Stimulated activated naive CD8-positive, alpha-beta T cell treated with anti-CD3 and anti-CD28 coated beads, Interleukin-15, amount 100 ng/mL, for 72 hours (primary cell): ENCODE measurements around the gene ABLIM1.

Experiments used
- ATAC-seq: fragments of 150-1000 bp; cut with Tn5 transposase; 2 replicates; pipeline ENCODE4 v1.10.0; 2021; ENCODE audit warnings: mild to moderate bottlenecking, moderate library complexity
- DNase-seq, 2 donors: peaks; one replicate each; pipeline ENCODE4 v3.0.0; 2021 to 2022
- H3K27ac Mint-ChIP-seq, 2 donors: one replicate each; pipeline ENCODE4 v1.8.0; 2022; ENCODE audit warnings: mild to moderate bottlenecking in 2 of 2, mixed read lengths in 2 of 2, moderate library complexity in 2 of 2
- H3K27me3 Mint-ChIP-seq: one replicate; pipeline ENCODE4 v1.8.0; 2022; ENCODE audit warnings: mixed read lengths
- H3K4me1 Mint-ChIP-seq: one replicate; pipeline ENCODE4 v1.8.0; 2022; ENCODE audit warnings: mild to moderate bottlenecking, mixed read lengths
- H3K4me3 Mint-ChIP-seq, 2 donors: one replicate each; pipeline ENCODE4 v1.8.0; 2022; ENCODE audit warnings: mild to moderate bottlenecking in 2 of 2, mixed read lengths in 2 of 2, moderate library complexity in 1 of 2
- H3K9me3 Mint-ChIP-seq, 2 donors: one replicate each; pipeline ENCODE4 v1.8.0; 2022; ENCODE audit warnings: mixed read lengths in 2 of 2

ABLIM1 gene

DNA sequence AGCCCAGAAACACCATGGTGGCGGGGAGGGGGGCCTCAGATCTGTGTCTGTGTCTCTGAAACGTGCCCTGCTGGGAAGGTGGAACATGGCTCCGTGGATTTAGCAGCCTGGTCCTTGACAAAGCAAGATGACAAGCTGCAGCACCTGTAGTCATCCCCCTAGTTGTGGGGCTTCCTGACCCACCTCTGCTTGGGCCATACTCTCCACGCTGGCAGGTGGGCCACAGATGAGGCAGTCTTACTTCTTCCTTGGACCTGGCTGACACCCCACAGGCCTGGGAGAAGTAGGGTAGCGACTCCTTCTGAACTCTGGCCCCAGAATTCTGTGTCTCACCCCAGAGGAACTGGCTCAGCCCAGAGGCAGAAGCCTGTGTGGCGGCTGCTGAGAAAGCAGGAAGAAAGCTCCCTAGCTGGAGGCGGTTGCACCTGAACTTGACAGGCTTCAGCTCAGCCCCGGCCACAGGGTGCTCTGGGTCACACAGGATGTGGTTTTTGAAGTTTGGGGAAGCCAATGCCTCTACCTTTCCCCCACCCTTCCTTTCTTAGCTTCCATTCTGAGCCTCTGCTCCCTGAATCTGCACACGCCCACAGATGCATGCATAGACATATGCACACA, 113.9 kb downstream of the ABLIM1 start:
- peak; percentile 57 for ATAC-seq
- peak; percentile 64 to 80 for DNase-seq
- H3K4me1 Mint-ChIP-seq: peaks cover 98% of the 10 kb centered on the region
- H3K4me3 Mint-ChIP-seq: peak overlapping the region; percentile 85 to 86
- no peaks in the 10 kb centered on the region for H3K9me3 Mint-ChIP-seq
- peak overlapping the region; percentile 94 to 95 for H3K27ac Mint-ChIP-seq
- no peaks in the 10 kb centered on the region for H3K27me3 Mint-ChIP-seq

GRCh38 chr10:114543456-114543855, 114.6 kb downstream of the ABLIM1 start:
- Mint-ChIP-seq H3K9me3 (no peaks in the 10 kb centered on the region), H3K4me1 (peaks cover 99% of the 10 kb centered on the region), H3K27me3 (no peaks in the 10 kb centered on the region), H3K27ac (peak overlapping the region; percentile 94 to 95), H3K4me3 (peak overlapping the region; percentile 85 to 86)
- ATAC-seq (no peak), DNase-seq (no peak)

GRCh38 chr10:114542373-114542772, 115.7 kb downstream of the ABLIM1 start:
- H3K27ac Mint-ChIP-seq: peak overlapping the region; percentile 39 to 97
- ATAC-seq (no peak), DNase-seq (no peak)
- H3K4me3 Mint-ChIP-seq: peak overlapping the region; percentile 82 to 86
- H3K9me3 Mint-ChIP-seq: no peaks in the 10 kb centered on the region
- H3K4me1 Mint-ChIP-seq: peaks cover 99% of the 10 kb centered on the region
- no peaks in the 10 kb centered on the region for H3K27me3 Mint-ChIP-seq

DNA sequence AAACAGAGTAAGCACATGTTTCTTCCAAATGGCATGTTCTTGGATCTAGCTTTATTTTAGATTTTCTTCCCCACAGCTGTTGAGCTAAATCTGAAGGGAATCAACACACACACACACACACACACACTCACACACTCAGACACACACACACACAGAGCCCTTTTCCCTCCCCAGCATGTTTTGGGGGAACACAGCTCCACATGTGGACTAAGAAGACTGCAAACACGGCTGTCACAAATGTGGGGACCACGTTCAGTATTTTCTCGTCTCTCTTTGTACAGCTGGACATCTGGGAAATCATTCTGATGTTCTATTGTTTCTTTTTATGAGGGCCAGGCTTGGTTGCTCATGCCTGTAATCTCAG, 116.3 kb downstream of the ABLIM1 start:
- Mint-ChIP-seq H3K4me1 (peaks cover 94% of the 10 kb centered on the region), H3K27me3 (no peaks in the 10 kb centered on the region), H3K9me3 (no peaks in the 10 kb centered on the region), H3K27ac (peak overlapping the region; percentile 39 to 97), H3K4me3 (peak overlapping the region; percentile 82 to 86)
- ATAC-seq (no peak), DNase-seq (no peak)

GRCh38 chr10:114541081-114541796, 116.8 kb downstream of the ABLIM1 start:
- peak; percentile 92 for ATAC-seq
- Mint-ChIP-seq H3K4me3 (peak overlapping the region; percentile 82 to 86), H3K9me3 (no peaks in the 10 kb centered on the region), H3K4me1 (peaks cover 90% of the 10 kb centered on the region), H3K27me3 (no peaks in the 10 kb centered on the region), H3K27ac (peak overlapping the region; percentile 91 to 97)
- peak; percentile 74 to 90 for DNase-seq

GRCh38 chr10:114540236-114540635, 117.8 kb downstream of the ABLIM1 start:
- Mint-ChIP-seq H3K4me1 (peaks cover 80% of the 10 kb centered on the region), H3K4me3 (peak overlapping the region; percentile 82 to 86), H3K27ac (peak overlapping the region; percentile 85 to 97), H3K9me3 (no peaks in the 10 kb centered on the region), H3K27me3 (no peaks in the 10 kb centered on the region)
- DNase-seq: peak in 1 of 2 donors; percentile 39
- no peak for ATAC-seq

DNA sequence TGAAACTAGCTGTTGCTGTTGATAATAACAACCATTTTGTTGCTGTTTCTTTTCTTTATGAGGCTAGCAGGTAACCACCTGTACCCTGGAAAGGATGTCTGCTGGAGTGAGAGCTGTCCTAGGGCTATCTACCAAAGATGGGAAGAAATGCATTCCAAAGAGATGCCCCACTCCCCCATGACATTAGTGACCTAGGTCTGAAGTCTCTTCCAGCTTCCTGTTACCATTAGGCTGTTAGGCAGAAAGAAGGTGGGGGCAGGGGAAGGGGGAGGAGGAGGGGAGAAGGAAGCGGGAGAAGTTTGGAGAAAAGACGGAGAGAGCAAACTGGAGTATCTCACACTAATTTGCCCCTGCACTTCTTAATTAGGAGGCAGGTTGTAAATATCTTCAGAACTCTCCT, 118.5 kb downstream of the ABLIM1 start:
- Mint-ChIP-seq H3K9me3 (no peaks in the 10 kb centered on the region), H3K4me1 (peaks cover 77% of the 10 kb centered on the region), H3K27ac (peak overlapping the region in 1 of 2 donors; percentile 97), H3K27me3 (no peaks in the 10 kb centered on the region), H3K4me3 (peak overlapping the region; percentile 82 to 86)
- ATAC-seq (no peak), DNase-seq (no peak)

DNA sequence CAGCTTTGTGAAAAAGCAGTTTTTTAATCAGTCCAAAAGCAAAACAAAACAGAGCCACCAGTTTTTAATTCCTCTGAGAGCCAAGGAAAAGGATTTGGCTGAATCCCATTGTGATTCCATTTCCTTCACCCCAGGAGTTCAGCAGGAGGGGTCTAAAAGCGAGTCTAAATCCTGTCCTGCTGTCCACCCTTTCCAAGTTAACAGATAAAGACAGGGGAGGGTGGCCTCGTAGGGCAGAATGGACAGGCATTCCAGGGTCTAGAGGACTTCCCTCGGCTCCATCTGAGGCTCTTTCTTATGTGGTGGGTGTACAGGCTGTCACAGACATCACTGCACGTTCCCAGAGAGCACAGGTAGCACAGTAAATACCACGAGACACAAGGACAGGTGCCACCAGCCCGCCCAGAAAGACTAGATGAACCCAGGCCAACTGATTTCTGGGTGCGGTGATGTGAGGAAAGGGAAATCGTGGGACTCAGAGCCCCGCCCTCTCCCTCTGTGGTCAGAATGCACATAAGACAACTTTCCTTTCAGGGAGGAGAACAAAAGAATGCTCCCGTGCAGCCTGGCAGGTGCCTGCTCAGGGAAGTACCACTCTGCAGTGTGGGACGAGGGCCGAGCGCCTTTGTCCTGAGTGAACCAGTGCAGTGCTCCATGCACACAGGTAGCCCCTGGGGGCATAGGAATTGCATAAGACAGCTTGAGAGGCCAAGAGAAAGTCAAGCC, 119.7 kb downstream of the ABLIM1 start:
- Mint-ChIP-seq H3K4me3 (peak overlapping the region; percentile 78 to 82), H3K9me3 (no peaks in the 10 kb centered on the region), H3K27ac (peak overlapping the region; percentile 82 to 89), H3K27me3 (no peaks in the 10 kb centered on the region), H3K4me1 (peaks cover 66% of the 10 kb centered on the region)
- DNase-seq (peak in 1 of 2 donors; percentile 42), ATAC-seq (no peak)

DNA sequence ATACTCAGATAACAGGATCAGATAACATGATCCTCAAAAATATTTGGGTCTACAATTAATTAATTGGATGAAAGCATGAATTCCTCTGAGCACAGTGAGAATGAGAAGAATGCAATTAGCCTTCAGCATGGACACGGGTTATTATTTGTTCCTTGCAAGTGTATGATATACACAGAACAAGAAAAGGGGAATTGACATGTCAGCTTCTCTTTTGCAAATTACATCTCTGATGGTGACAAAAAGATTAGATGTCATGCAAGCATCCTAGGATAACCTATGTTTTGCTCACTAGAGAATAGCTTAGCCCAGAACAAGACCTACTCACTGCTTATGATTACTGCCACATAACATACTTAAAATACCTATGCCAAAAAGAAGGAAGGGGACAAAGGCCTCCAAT, 120.3 kb downstream of the ABLIM1 start:
- H3K9me3 Mint-ChIP-seq: no peaks in the 10 kb centered on the region
- no peaks in the 10 kb centered on the region for H3K27me3 Mint-ChIP-seq
- H3K4me3 Mint-ChIP-seq: peak overlapping the region; percentile 22 to 78
- no peak overlapping the region for H3K27ac Mint-ChIP-seq
- peaks cover 60% of the 10 kb centered on the region for H3K4me1 Mint-ChIP-seq
- DNase-seq: no peak
- ATAC-seq: no peak

DNA sequence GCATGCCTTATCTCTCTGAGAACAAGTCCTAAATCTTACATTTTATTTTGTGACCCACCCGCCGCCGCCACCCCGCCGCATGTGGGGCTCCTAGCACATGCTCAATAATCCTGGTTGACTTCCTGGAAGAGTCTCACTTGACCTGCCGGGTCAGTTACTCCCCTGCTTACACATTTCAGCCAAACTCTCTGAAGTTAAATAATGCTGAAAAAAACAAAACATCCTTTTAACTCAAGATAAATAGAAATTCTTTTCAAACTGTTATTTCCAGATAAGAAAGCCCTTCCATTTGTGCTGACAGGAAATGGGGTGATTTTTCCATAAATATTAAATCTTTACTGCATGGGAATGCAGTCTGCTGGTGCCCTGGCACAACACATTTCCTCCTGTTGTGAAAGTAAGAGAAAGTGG, 123.5 kb downstream of the ABLIM1 start:
- no peak for DNase-seq
- no peak for ATAC-seq
- Mint-ChIP-seq H3K9me3 (no peaks in the 10 kb centered on the region), H3K27ac (peak overlapping the region in 1 of 2 donors; percentile 76), H3K4me1 (peaks cover 29% of the 10 kb centered on the region), H3K27me3 (no peaks in the 10 kb centered on the region), H3K4me3 (no peak overlapping the region)

DNA sequence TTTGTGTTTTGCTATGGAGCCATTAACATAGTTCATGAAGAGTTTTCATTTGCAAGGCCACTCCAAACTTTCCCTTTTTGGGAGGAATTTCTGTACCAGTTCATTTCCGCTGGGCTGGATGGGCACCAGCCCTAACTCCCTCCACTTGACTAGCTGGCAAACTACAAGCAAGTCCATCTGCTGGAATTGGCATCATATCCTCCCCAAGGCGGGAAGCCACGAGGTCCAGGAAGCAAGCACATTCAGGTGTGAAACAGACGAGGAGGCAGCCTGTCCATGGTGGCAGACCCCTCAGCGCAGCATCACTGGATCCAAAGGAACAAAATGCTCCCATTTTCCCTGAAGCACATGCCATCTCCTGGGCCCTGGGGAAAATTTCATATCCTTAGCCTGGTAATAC, 125.8 kb downstream of the ABLIM1 start:
- Mint-ChIP-seq H3K27ac (no peak overlapping the region), H3K27me3 (no peaks in the 10 kb centered on the region), H3K4me3 (no peak overlapping the region), H3K4me1 (peaks cover 27% of the 10 kb centered on the region), H3K9me3 (no peaks in the 10 kb centered on the region)
- ATAC-seq (no peak), DNase-seq (no peak)

- no peaks in the 10 kb centered on the region for H3K27me3 Mint-ChIP-seq
- peak; percentile 91 to 94 for DNase-seq
- peaks cover 63% of the 10 kb centered on the region for H3K4me1 Mint-ChIP-seq
- peak overlapping the region; percentile 97 to 99 for H3K27ac Mint-ChIP-seq
- H3K9me3 Mint-ChIP-seq: no peaks in the 10 kb centered on the region
- H3K4me3 Mint-ChIP-seq: peak overlapping the region; percentile 93 to 97
- peak; percentile 96 for ATAC-seq
These were observed 131.4 kb downstream of the ABLIM1 start for GRCh38 chr10:114526504-114527238.

GRCh38 chr10:114526126-114526503, 132.0 kb downstream of the ABLIM1 start:
- Mint-ChIP-seq H3K4me3 (peak overlapping the region; percentile 93 to 97), H3K4me1 (peaks cover 69% of the 10 kb centered on the region), H3K9me3 (no peaks in the 10 kb centered on the region), H3K27ac (peak overlapping the region; percentile 97 to 99), H3K27me3 (no peaks in the 10 kb centered on the region)
- DNase-seq (peak; percentile 52 to 56), ATAC-seq (peak; percentile 46)

GRCh38 chr10:114525368-114525949, 132.6 kb downstream of the ABLIM1 start:
- Mint-ChIP-seq H3K4me1 (peaks cover 76% of the 10 kb centered on the region), H3K27ac (peak overlapping the region; percentile 97 to 99), H3K27me3 (no peaks in the 10 kb centered on the region), H3K4me3 (peak overlapping the region; percentile 93 to 97), H3K9me3 (no peaks in the 10 kb centered on the region)
- no peak for DNase-seq
- ATAC-seq: no peak

- DNase-seq (no peak), ATAC-seq (peak; percentile 46)
- no peaks in the 10 kb centered on the region for H3K9me3 Mint-ChIP-seq
- H3K27me3 Mint-ChIP-seq: no peaks in the 10 kb centered on the region
- H3K4me3 Mint-ChIP-seq: peak overlapping the region; percentile 93 to 97
- peaks cover 84% of the 10 kb centered on the region for H3K4me1 Mint-ChIP-seq
- peak overlapping the region; percentile 22 to 56 for H3K27ac Mint-ChIP-seq
These were observed 134.2 kb downstream of the ABLIM1 start for GRCh38 chr10:114523876-114524275.
